ENCODE results near the gene NUP214. TPM values are rescaled to one million over a fixed set of nuclear protein-coding genes. Genes with fewer than 3 reads are reported as not detected.

NUP214 gene
- total RNA-seq, 4 donors from 2014 or later: 17.4 to 45.4 (median 31.1) TPM

DNA sequence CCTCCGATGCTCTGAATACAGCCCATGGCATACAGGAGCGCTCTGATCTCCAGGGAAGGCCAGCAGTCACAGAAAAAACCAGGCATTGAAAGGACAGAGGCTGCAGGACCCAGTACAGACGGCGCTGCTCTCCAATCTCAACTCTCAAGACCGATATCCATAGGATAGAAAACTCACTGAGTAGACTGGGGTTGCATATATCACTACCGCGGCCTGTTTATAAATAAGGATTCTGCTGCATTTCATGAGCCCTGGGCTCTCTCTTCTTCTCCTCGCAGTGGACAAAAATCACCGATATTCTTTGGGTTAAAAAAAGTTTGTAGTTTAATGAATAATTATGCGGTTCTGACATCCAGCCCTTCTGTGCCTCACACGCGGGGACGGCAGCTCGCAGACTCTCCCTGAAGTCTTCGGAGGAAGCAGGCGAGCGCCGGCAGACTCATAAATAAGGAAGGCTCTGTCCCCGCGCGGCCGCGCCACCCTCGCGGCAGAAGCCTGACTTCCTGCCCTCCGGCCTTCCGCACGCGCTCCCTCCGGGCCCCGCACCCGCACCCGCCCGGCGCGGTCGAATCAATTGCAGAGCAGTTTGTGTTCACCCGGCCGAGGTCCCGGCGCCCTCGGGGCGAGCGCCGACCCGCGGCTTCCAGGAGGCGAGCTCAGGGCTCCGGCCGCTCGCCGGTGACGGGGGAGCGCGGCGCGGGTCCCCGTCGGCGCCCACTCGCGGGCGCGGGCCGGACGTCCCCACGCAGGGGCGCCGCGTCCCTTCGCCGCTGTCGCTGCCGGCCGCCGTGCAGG, 150.9 kb downstream of the NUP214 start, which contains the start of gene FAM78A:
FAM78A (minus strand) TSS at position 417 of the 795 bp plus-strand sequence; CDS start at position 86, 331 bp downstream.
- no peak for DNase-seq
- peak within 1 kb of the TSS; percentile 50 to 79 (median 68) for H3K4me3 ChIP-seq
- peaks cover 0 to 64% (median 0%) of the 10 kb centered on the region in 4 donors for H3K27me3 ChIP-seq
- H3K27ac ChIP-seq: peak within 1 kb of the TSS; percentile 60 to 85 (median 74)
- no peaks in the 10 kb centered on the region for H3K9me3 ChIP-seq
- peaks cover 5 to 52% (median 11%) of the 10 kb centered on the region in 3 donors for H3K4me1 ChIP-seq
- 28 to 36% methylated on average over 14 to 15 of the region's 76 CpGs for WGBS, 2 donors
- intact Hi-C loops (cut with DNase I): no loop called here
- no peaks in the 10 kb centered on the region for H3K36me3 ChIP-seq
- TF ChIP-seq POLR2A (IDR thresholded peaks at IDR 0.05): no peak

DNA sequence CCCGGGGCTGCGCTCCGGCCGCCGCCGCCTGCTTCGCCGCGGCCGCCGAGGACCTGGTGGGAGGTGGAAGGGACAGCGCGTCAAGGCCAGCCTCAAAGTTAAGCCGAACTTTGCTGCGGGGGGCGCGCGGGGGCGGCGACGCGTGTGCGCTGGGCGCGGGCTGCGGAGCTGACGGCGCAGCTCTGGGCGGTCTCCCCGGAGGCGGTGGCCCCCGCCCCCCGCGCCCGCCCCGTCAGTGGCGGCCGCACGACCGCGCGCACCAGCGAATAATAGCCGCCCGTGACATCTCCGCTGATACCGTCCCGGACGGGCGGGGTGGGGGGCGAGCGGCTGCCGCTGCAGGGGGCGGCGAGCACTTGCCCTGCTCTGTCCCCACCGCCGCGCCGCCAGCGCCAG, 151.5 kb downstream of the NUP214 start:
- peaks cover 0 to 46% (median 11%) of the 10 kb centered on the region in 3 donors for H3K4me1 ChIP-seq
- DNase-seq: no peak
- H3K27me3 ChIP-seq: peaks cover 0 to 70% (median 0%) of the 10 kb centered on the region in 4 donors
- intact Hi-C loops (cut with DNase I): no loop called here
- no peak for TF ChIP-seq POLR2A (IDR thresholded peaks at IDR 0.05)
- TF ChIP-seq, protein P1, sequence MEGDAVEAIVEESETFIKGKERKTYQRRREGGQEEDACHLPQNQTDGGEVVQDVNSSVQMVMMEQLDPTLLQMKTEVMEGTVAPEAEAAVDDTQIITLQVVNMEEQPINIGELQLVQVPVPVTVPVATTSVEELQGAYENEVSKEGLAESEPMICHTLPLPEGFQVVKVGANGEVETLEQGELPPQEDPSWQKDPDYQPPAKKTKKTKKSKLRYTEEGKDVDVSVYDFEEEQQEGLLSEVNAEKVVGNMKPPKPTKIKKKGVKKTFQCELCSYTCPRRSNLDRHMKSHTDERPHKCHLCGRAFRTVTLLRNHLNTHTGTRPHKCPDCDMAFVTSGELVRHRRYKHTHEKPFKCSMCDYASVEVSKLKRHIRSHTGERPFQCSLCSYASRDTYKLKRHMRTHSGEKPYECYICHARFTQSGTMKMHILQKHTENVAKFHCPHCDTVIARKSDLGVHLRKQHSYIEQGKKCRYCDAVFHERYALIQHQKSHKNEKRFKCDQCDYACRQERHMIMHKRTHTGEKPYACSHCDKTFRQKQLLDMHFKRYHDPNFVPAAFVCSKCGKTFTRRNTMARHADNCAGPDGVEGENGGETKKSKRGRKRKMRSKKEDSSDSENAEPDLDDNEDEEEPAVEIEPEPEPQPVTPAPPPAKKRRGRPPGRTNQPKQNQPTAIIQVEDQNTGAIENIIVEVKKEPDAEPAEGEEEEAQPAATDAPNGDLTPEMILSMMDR (IDR thresholded peaks at IDR 0.05): no peak
- H3K36me3 ChIP-seq: no peaks in the 10 kb centered on the region
- H3K4me3 ChIP-seq: peak overlapping the region; percentile 50 to 79 (median 68)
- no CpG with 5 or more reads among the region's 60 CpGs for WGBS, 2 donors
- no peaks in the 10 kb centered on the region for H3K9me3 ChIP-seq
- peak overlapping the region; percentile 11 to 85 (median 74) for H3K27ac ChIP-seq

DNA sequence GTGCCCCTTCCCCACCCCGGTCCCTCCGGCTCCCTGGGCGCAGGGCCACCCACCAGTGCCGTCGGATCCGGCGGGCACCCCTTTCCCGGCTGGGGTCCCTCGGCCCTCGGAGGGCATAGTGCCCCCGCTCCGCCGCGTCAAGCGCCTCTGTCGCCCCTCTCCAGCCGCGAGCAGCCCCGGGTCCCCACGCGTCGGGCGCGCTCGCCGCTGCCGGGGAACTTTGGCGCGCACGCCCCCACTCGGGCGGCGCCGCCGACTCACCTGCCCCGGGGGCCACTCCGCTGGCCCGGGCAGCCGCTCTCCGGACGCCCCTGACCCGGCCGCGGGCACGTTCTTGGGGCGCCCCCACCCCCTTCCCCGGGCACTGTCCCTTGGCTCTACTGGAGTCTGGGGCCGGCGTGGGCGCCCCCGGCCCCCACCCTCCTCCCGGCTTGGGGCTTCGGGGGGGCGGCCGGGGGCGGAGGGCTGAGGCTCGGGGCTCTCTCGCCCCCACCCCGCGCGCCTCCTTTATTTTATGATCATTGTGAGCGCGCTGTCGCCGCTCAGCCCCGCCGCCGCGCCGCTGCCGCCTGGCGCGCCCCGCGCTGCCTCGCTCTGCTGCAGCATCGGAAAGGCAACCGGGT, 152.0 kb downstream of the NUP214 start:
- TF ChIP-seq, protein P1 (IDR thresholded peaks at IDR 0.05): no peak
- no peak for TF ChIP-seq POLR2A (IDR thresholded peaks at IDR 0.05)
- WGBS, 2 donors: 0% methylated on average over 7 of the region's 78 CpGs; no CpG with 5 or more reads in 1 of the 2 donors
- Histone ChIP-seq H3K9me3 (no peaks in the 10 kb centered on the region), H3K4me1 (peaks cover 2 to 44% (median 12%) of the 10 kb centered on the region in 3 donors), H3K4me3 (peak overlapping the region; percentile 50 to 79 (median 68)), H3K27ac (peak overlapping the region; percentile 11 to 85 (median 74)), H3K36me3 (no peaks in the 10 kb centered on the region), H3K27me3 (peaks cover 0 to 75% (median 0%) of the 10 kb centered on the region in 4 donors)
- intact Hi-C loops (cut with DNase I): no loop called here
- no peak for DNase-seq

DNA sequence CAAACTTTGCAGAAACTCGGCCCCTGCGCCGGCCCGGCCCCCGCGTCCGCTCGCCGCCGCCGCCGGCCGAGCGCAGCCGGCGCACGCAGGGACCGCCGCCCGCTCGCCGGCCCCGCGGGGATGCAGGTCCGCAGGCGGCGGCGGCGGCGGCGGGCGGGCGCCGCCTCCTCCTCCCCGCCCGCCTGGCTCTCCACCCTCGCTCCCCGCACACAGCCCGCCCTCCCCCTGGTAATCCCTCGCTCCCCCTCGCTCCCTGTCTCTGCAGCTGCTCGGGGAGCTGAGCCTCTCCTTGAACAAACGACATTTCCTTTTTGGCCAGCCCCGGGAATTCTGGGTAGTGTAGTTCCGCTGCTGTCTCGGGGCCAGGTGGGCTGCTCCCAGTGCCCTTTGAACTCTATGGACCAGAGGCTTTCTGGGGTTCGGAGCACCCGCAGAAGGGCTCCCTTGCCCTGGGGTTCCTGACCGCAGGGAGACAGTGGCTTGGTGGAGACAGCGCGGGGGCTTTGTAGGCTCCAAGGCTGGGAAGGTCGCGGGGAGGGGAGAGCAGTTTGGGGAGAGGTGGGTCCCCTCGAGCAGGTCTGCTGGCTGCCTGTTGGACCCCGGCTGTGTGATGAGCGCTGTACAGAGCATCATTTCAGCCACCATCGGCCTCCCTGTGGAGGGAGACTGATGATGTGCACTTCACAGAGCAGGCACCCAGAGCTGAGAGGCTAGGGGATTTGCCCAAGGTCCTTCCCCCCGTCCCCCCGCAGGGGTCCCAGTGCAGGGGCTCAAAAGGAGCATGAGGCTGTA, 152.7 kb downstream of the NUP214 start:
- Histone ChIP-seq H3K4me3 (peak overlapping the region; percentile 50 to 79 (median 68)), H3K27me3 (peaks cover 0 to 82% (median 0%) of the 10 kb centered on the region in 4 donors), H3K27ac (peak overlapping the region in 3 of 4 donors; percentile 66 to 85 (median 83)), H3K4me1 (peaks cover 6 to 46% (median 19%) of the 10 kb centered on the region in 3 donors), H3K9me3 (no peaks in the 10 kb centered on the region), H3K36me3 (no peaks in the 10 kb centered on the region)
- no peak for DNase-seq
- 31 to 38% methylated on average over 3 to 6 of the region's 59 CpGs for WGBS, 2 donors
- no peak for TF ChIP-seq POLR2A (IDR thresholded peaks at IDR 0.05)
- TF ChIP-seq, protein P1 (IDR thresholded peaks at IDR 0.05): no peak
- intact Hi-C loops (cut with DNase I): no loop called here

DNA sequence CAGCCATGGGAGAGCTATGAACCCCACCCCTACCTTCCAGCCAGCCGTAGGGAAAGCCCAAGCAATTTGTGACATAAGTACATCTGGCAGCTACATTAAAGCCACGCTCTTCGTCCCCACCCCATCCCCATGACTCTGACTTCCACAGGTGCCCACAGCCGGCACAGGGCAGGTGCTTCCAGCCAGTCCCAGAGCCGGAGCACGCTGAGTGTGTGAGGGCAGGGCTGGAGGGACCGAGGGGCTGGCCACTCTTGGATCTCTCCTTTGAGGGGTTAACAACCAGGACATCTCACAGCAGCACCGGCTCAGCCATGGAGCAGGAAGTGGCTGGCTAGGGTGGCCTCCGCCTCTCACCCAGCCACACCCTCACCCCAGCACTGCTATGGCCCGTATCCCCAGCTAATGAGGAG, 153.3 kb downstream of the NUP214 start:
- intact Hi-C loops (cut with DNase I): no loop called here
- Histone ChIP-seq H3K36me3 (no peaks in the 10 kb centered on the region), H3K27ac (peak overlapping the region in 1 of 4 donors; percentile 85), H3K27me3 (peaks cover 0 to 86% (median 0%) of the 10 kb centered on the region in 4 donors), H3K4me1 (peaks cover 6 to 41% (median 19%) of the 10 kb centered on the region in 3 donors), H3K4me3 (peak overlapping the region in 1 of 4 donors; percentile 79), H3K9me3 (no peaks in the 10 kb centered on the region)
- DNase-seq: no peak
- no peak for TF ChIP-seq POLR2A (IDR thresholded peaks at IDR 0.05)
- TF ChIP-seq, protein P1 (IDR thresholded peaks at IDR 0.05): no peak
- WGBS, 2 donors: 20 to 40% methylated on average over 2 to 4 of the region's 10 CpGs
